ENCODE results near the gene LY6G6C. TPM values are rescaled to one million over a fixed set of nuclear protein-coding genes. Genes with fewer than 3 reads are reported as not detected.

LY6G6C gene
- total and polyA plus RNA-seq, 4 donors = 0.14 to 0.16 TPM; not detected in 2

DNA sequence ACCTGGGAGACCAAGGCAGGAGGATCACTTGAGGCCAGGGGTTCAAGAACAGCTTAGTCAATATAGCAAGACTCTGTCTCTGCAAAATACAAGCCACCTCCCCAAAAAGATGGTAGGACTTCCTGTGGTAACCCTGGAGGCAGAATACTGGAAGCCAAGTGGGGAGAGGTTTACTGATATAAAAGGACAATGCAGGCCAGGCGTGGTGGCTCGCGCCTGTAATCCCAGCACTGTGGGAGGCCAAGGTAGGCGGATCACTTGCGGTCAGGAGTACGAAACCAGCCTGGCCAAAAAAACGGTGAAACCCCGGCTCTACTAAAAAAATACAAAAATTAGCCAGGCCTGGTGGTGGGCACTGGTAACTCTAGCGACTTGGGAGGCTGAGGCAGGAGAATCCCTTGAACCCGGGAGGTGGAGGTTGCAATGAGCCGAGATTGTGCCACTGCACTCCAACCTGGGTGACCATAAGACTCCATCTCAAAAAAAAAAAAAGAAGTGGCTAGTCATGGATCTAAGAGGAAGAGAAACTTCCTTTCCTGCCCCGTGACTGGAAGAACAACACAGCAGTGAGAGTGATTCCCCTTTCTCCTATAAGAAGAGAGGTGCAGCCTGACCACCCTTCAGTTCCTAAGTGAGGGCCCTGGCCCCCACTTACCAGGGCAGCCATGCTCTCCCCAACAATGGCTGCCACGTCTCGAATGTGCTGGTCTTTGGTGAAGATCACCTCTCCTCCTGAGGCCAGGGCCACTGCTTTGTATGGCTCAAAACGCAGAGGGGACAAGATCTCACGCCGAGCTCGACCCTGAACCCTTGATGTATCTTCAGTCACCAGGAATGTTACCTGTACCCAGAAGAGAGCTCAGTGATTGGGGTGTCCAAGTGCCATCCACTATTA lies 47.1 kb upstream of the LY6G6C start:
- Histone ChIP-seq H3K27ac (ENCODE audit: low read depth in 1 of 2, low read length in 1 of 2) (peak overlapping the region in 1 of 2 donors; percentile 34), H3K36me3 (ENCODE audit: control insufficient read depth in 4 of 4, insufficient read depth in 4 of 4, low read length in 4 of 4) (no peaks in the 10 kb centered on the region), H3K27me3 (ENCODE audit: control insufficient read depth in 3 of 3, insufficient read depth in 3 of 3, low read length in 2 of 3) (no peaks in the 10 kb centered on the region), H3K4me1 (ENCODE audit: control insufficient read depth in 5 of 5, insufficient read depth in 5 of 5, low read length in 5 of 5) (peaks cover 0 to 6% (median 0%) of the 10 kb centered on the region in 5 donors), H3K9me3 (ENCODE audit: control insufficient read depth in 4 of 4, insufficient read depth in 3 of 4, low read length in 3 of 4) (peaks cover 0 to 2% (median 0%) of the 10 kb centered on the region in 4 donors), H3K4me3 (no peak overlapping the region), H3K9ac (ENCODE audit: insufficient read depth in 1 of 2, low read length in 2 of 2) (no peak overlapping the region)
- WGBS, 2 donors = 85 to 87% methylated on average over 18 of the region's 18 CpGs
- no peak for ATAC-seq (ENCODE audit: insufficient read depth, low FRiP score)
- DNase-seq = no peak
- TF ChIP-seq, protein P1, sequence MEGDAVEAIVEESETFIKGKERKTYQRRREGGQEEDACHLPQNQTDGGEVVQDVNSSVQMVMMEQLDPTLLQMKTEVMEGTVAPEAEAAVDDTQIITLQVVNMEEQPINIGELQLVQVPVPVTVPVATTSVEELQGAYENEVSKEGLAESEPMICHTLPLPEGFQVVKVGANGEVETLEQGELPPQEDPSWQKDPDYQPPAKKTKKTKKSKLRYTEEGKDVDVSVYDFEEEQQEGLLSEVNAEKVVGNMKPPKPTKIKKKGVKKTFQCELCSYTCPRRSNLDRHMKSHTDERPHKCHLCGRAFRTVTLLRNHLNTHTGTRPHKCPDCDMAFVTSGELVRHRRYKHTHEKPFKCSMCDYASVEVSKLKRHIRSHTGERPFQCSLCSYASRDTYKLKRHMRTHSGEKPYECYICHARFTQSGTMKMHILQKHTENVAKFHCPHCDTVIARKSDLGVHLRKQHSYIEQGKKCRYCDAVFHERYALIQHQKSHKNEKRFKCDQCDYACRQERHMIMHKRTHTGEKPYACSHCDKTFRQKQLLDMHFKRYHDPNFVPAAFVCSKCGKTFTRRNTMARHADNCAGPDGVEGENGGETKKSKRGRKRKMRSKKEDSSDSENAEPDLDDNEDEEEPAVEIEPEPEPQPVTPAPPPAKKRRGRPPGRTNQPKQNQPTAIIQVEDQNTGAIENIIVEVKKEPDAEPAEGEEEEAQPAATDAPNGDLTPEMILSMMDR (IDR thresholded peaks at IDR 0.05; ENCODE audit: control extremely low read depth, extremely low read depth) = no peak

DNA sequence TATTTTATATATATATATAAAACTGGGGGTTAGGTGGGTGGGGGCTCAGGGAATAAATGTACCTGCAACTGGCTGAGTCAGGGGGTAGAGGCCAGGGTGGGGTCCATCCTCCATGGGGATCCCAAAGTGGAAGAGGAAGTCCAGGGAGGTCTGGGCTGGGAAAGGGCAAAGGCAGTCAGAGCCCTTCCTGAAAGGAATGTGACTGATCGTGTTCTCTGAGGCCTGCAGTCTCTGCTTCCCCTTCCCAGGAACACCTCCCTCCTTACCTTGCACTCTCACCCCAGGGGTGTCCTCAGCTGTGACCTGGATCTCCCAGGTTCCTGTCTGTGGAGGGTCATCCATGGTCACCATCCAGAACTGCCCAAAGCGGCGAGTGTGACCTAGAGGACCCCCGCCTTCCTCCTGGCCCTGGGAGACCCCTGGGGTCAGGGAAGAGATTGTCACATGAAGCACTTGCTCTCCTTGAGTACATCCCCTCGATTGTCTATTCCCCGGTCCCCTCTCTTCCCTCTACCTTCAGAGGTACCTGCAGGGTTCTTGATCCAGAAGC lies 45.6 kb upstream of the LY6G6C start:
- Histone ChIP-seq H3K27me3 (ENCODE audit: control insufficient read depth in 3 of 3, insufficient read depth in 3 of 3, low read length in 2 of 3) (no peaks in the 10 kb centered on the region), H3K9me3 (ENCODE audit: control insufficient read depth in 4 of 4, insufficient read depth in 3 of 4, low read length in 3 of 4) (peaks cover 0 to 2% (median 0%) of the 10 kb centered on the region in 4 donors), H3K4me3 (no peak overlapping the region), H3K27ac (ENCODE audit: low read depth in 1 of 2, low read length in 1 of 2) (no peak overlapping the region), H3K9ac (ENCODE audit: insufficient read depth in 1 of 2, low read length in 2 of 2) (no peak overlapping the region), H3K36me3 (ENCODE audit: control insufficient read depth in 4 of 4, insufficient read depth in 4 of 4, low read length in 4 of 4) (no peaks in the 10 kb centered on the region), H3K4me1 (ENCODE audit: control insufficient read depth in 5 of 5, insufficient read depth in 5 of 5, low read length in 5 of 5) (peaks cover 0 to 6% (median 0%) of the 10 kb centered on the region in 5 donors)
- no peak for DNase-seq
- 79 to 82% methylated on average over 6 of the region's 6 CpGs for WGBS, 2 donors
- ATAC-seq (ENCODE audit: insufficient read depth, low FRiP score) = no peak
- TF ChIP-seq, protein P1 (IDR thresholded peaks at IDR 0.05; ENCODE audit: control extremely low read depth, extremely low read depth) = no peak

DNA sequence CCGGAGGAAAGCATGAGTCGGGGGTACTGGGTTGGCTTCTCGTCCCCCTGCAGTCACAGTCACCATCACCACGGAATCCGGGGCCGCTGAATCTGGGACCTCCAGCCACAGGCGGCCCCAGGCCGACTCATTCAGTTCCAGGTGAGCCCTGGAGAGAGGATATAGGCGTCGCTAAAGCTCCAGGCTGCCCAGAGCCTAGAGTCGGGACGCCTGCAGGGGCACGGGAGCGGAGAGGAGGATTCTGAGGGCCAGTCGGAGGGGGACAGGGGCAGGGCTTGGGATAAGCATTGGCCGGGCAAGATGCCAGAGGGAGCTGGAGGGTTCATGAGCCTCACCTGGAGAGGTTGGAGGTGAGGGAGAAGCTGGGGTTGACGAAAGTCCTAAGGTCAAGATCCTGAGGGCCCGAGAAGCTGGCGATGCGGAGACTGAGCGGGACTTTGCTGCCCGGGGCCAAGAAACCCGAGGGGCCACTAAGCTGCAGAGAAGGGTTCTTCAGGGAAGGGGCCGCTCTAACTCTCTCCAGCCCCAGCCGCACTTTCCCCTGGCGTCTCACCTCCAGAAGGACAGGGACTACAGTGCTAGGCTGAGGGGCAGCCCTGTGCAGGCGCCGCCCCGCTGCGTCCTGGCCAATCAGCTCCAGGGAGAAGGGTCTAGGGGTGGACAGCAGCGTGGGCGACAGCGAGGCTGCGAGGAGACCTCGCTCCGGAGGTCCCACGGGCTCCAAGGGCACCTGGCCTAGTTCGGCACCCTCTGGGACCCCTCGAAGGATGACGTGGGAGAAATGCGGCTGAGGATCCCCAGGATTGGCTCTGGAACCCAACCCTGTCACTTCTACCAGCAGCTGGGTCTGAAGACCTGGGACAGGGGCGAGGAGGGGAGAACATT lies 44.6 kb upstream of the LY6G6C start:
- H3K4me1 ChIP-seq (ENCODE audit: control insufficient read depth in 5 of 5, insufficient read depth in 5 of 5, low read length in 5 of 5) = peaks cover 0 to 6% (median 0%) of the 10 kb centered on the region in 5 donors
- H3K27ac ChIP-seq (ENCODE audit: low read depth in 1 of 2, low read length in 1 of 2) = no peak overlapping the region
- ATAC-seq (ENCODE audit: insufficient read depth, low FRiP score) (no peak), DNase-seq (peak; percentile 26 to 35 (median 30))
- peak overlapping the region in 1 of 2 donors; percentile 39 for H3K9ac ChIP-seq (ENCODE audit: insufficient read depth in 1 of 2, low read length in 2 of 2)
- no peaks in the 10 kb centered on the region for H3K36me3 ChIP-seq (ENCODE audit: control insufficient read depth in 4 of 4, insufficient read depth in 4 of 4, low read length in 4 of 4)
- TF ChIP-seq, protein P1 (IDR thresholded peaks at IDR 0.05; ENCODE audit: control extremely low read depth, extremely low read depth) = no peak
- WGBS, 2 donors = 62% methylated on average over 42 of the region's 42 CpGs
- H3K27me3 ChIP-seq (ENCODE audit: control insufficient read depth in 3 of 3, insufficient read depth in 3 of 3, low read length in 2 of 3) = no peaks in the 10 kb centered on the region
- peaks cover 0 to 2% (median 0%) of the 10 kb centered on the region in 4 donors for H3K9me3 ChIP-seq (ENCODE audit: control insufficient read depth in 4 of 4, insufficient read depth in 3 of 4, low read length in 3 of 4)
- no peak overlapping the region for H3K4me3 ChIP-seq
